GM21717 (cell line): ENCODE results near the gene MEPE.
"Not testable (repeated sequence)": the region's sequence is repeated elsewhere in the genome, so short reads cannot be mapped to it uniquely, and the experiment has no call there.

Source experiments
- ATAC-seq: cut with Tn5 transposase; IDR thresholded peaks from one replicate; pipeline ENCODE4 v1.9.1; 2021; ENCODE audit warnings: mild to moderate bottlenecking, moderate library complexity; ENCODE audit not compliant: unreplicated experiment

The MEPE gene

DNA sequence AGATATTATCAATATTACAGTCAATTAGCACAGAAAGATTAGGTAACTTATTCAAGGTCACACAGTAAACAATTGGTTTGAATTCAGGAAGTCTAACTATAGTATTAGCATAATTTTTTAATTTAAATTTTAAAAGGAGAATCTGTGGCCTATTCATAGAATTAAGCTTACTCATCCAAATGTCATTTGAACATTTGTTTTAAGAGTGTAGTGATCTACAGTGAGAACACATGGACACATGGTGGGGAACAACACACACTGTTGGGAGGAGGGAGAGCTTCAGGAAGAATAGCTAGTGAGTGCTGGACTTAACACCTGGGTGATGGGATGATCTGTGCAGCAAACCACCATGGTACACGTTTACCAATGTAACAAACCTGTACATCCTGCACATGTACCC lies 48.3 kb downstream of the MEPE start:
- ATAC-seq, result no peak

DNA sequence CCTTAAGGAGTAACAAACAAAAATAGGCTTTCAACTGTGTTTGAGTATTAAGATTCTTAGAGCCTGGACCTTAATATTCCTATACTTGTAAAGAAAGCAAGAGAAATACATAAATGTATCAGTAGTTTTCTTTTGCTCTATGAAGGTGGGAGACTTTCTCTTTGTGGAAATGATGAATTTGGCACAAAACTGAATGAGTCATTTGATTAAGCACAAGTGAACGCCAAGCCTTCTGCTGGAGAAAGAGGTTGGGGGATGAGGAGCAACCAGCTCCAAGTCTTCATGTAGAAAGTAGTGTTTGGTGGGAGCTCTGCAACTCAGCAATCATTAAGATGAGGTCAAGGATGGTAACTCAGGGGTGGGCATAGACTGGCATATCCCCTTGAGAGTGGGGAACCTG lies 49.6 kb downstream of the MEPE start:
- no peak for ATAC-seq

DNA sequence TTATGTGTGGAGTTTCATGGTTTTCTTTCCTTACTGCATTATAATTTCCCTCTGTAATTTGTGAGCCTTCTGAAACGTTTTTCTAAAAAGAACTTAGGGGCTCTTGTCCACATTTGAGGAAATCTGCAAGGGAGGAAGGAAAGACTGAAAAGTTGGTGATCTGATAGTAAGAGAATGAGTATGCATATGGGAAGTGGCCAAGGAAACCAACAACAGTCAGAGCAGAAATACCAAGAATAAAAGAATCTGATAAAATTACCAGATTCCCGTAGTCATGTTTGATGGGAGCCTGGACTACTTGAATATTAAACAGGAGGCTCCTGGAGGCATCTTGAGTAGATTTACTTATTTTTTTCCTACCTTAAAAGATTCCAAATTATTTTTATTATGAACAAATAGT lies 50.1 kb downstream of the MEPE start:
- ATAC-seq, result no peak

DNA sequence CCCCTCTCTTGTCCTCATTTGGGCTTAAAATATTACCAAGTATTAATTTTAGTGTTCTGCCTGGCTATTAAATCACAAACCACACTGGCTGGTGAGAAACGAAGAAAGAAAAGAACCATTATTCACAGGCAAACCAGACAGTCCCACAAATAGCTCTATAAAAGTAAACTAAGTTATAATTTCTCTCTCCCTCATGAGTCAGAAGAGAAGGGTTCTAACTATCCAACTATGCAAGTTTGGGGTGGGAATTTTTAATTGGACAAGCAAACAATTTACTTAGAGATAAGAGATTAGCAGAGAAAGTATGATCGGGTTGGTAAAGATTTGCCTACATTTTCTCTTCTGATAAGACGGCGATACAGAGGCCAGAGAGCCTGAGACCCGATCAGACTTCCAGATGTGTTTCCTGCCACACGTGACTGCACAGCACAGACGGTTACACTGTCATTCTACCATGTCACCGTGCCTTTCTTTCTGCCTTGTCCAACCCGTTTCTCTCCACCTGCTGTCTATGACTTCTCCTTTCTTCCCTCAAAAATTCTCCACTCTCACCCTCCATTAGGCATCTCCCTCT lies 52.3 kb downstream of the MEPE start:
- no peak for ATAC-seq

DNA sequence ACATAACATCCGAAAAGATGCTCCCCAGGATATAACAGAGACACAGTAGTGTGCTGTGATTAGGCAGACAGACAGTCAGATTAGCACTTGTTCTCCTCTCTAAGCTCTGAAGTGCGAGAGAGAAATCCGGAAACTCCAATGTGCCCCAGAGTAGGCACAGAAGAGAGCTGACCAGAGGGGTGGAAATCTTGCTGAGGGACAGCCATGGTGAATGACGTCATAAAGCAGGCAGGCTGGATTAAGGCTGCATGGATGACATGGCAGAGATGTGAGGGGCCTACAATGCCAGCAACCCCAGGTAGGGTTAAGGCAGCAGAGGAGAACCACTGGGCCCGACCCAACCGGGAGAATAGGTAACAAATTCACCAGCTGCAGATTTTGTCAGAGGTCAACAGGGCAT lies 53.3 kb downstream of the MEPE start:
- ATAC-seq, result no peak

DNA sequence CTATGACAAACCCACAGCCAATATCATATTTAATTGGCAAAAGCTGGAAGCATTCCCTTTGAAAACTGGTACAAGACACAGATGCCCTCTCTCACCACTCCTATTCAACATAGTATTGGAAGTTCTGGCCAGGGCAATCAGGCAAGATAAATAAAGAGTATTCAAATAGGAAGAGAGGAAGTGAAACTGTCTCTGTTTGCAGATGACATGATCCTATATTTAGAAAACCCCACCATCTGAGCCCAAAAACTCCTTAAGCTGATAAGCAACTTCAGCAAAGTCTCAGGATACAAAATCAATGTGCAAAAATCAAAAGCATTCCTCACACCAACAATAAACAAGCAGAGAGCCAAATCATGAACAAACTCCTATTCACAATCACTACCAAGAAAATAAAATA lies 58.0 kb downstream of the MEPE start:
- ATAC-seq, result not testable (repeated sequence)

DNA sequence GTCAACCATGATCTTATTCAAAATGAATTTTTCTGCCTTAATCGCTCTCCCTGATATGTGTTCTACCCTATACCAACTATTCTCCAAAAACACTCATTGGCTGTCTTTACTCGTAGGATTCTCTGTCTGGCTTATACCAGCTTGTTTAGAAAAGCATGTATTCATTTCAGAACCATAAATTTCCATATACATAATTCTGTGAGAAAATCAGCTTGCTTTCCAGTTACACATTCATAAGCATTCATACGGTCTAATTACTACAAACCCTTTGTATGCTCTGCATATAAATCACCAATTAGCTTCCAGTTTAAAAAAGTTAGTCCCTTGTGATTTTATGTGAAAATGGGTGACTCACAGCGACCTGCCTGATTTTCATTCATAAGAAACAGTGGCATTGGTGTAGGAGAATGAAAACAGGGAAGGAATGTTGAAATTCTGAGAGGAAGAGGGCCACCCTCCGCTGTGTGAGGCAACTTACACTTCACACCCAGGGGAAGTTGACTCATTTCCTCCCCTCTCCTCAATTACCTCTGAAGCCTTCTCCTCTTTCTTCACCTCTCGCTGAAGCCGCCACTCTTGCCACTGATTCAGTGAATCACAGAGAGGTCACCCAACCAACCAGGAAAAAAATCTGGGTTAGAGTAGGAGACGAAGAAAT lies 63.3 kb downstream of the MEPE start:
- ATAC-seq, result no peak
